ENCODE data around the gene CERS1. TPM values are rescaled to one million over a fixed set of nuclear protein-coding genes. Genes with fewer than 3 reads are reported as not detected.

CERS1 gene
- total RNA-seq, 4 donors from 2014 or later: 0.42 to 3.2 (median 1.1) TPM

DNA sequence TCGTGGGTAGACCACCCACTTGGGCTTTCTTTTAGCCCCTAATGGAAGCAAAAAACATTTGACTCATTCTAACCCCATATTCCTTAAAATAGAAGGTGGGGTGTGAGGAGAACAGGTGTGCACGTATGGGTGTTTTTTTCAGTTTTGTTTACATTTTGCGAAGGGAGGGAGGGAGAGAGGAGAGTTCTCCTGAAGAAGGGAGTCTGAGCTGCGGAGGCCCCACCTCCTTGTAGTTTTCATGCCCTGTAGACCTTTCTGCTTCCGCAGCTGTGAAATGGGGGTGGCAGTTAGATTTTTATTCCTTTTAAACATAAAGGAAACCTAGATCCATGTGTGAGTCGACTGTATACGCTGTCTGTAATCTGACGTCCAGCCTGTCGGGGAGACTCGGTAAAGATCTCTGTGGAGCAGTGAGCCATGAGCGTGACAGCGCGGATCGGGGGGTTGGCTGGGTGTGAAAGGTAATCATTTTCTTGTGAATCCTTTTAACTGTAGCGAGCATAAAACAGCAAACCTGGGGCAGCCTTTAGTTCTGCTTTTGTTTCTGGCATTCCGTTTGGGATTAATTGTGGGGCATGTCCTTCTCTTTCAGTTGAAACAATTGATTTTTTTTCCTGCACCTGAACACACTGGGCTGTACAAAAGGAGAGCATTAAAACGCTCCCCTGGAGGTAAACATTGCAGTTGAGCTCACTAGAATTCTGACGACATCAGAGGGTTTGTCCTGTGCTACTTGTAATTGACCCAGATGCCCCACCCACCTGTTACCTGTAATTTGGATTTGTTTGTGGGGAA is 61.9 kb downstream of the CERS1 start:
- WGBS: 29% methylated on average over 18 of the region's 18 CpGs
- Histone ChIP-seq H3K27me3 (no peaks in the 10 kb centered on the region), H3K36me3 (peaks cover 0 to 28% (median 5%) of the 10 kb centered on the region in 4 donors), H3K4me3 (peak overlapping the region; percentile 69 to 99 (median 86)), H3K27ac (replicated peaks in 1 of 4) (peak overlapping the region in 3 of 4 donors; percentile 7 to 89 (median 85)), H3K4me1 (peaks cover 56 to 74% (median 67%) of the 10 kb centered on the region in 4 donors), H3K9me3 (no peaks in the 10 kb centered on the region)
- no peak for DNase-seq (ENCODE audit: extremely low spot score)
- intact Hi-C loops (cut with DNase I): loop anchor here (5.0 kb wide), 1 partner anchor 247 kb away; the partner anchor contains the start of gene REX1BD
- no peak for TF ChIP-seq POLR2AphosphoS5 (IDR thresholded peaks at IDR 0.05)
- TF ChIP-seq EP300 (IDR thresholded peaks at IDR 0.05): no peak
- TF ChIP-seq POLR2A (IDR thresholded peaks at IDR 0.05; ENCODE audit: low read depth): no peak
- TF ChIP-seq, protein P1, sequence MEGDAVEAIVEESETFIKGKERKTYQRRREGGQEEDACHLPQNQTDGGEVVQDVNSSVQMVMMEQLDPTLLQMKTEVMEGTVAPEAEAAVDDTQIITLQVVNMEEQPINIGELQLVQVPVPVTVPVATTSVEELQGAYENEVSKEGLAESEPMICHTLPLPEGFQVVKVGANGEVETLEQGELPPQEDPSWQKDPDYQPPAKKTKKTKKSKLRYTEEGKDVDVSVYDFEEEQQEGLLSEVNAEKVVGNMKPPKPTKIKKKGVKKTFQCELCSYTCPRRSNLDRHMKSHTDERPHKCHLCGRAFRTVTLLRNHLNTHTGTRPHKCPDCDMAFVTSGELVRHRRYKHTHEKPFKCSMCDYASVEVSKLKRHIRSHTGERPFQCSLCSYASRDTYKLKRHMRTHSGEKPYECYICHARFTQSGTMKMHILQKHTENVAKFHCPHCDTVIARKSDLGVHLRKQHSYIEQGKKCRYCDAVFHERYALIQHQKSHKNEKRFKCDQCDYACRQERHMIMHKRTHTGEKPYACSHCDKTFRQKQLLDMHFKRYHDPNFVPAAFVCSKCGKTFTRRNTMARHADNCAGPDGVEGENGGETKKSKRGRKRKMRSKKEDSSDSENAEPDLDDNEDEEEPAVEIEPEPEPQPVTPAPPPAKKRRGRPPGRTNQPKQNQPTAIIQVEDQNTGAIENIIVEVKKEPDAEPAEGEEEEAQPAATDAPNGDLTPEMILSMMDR (IDR thresholded peaks at IDR 0.05): no peak

DNA sequence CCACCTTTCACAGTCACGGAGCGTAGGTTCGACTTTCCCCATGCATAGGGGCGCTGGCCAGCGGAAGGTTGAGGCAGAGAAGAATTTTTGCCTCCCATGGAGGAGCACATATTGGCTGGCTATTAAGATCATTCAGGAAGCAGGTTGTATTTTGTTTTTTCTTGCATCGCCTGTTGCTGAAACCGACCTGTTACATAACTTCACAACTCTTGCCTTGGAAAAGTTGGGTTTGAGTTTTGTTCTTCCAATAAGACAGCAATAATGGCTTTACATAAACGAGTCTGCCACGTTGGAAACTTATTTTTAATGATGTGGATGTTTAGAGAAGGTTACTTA is 62.8 kb downstream of the CERS1 start:
- Histone ChIP-seq H3K4me3 (peak overlapping the region; percentile 69 to 99 (median 86)), H3K27ac (replicated peaks in 1 of 4) (peak overlapping the region; percentile 85 to 91 (median 90)), H3K9me3 (no peaks in the 10 kb centered on the region), H3K36me3 (peaks cover 0 to 24% (median 5%) of the 10 kb centered on the region in 4 donors), H3K4me1 (peaks cover 46 to 64% (median 58%) of the 10 kb centered on the region in 4 donors), H3K27me3 (no peaks in the 10 kb centered on the region)
- TF ChIP-seq, protein P1 (IDR thresholded peaks at IDR 0.05): no peak
- TF ChIP-seq POLR2A (IDR thresholded peaks at IDR 0.05; ENCODE audit: low read depth) (no peak), POLR2AphosphoS5 (IDR thresholded peaks at IDR 0.05) (no peak), EP300 (IDR thresholded peaks at IDR 0.05) (no peak)
- WGBS: 1% methylated on average over 9 of the region's 9 CpGs
- intact Hi-C loops (cut with DNase I): loop anchor here (5.0 kb wide), 1 partner anchor 246 kb away; the partner anchor contains the start of gene REX1BD
- no peak for DNase-seq (ENCODE audit: extremely low spot score)

- intact Hi-C loops (cut with DNase I): loop anchor here (5.0 kb wide), 1 partner anchor 245 kb away; the partner anchor contains the start of gene REX1BD
- no peak for DNase-seq (ENCODE audit: extremely low spot score)
- TF ChIP-seq POLR2AphosphoS5 (IDR thresholded peaks at IDR 0.05) (no peak), POLR2A (IDR thresholded peaks at IDR 0.05; ENCODE audit: low read depth) (no peak)
- TF ChIP-seq, protein P1 (IDR thresholded peaks at IDR 0.05): peak in 1 of 3 experiments; percentile 14
- Histone ChIP-seq H3K36me3 (peaks cover 0 to 20% (median 2%) of the 10 kb centered on the region in 4 donors), H3K27me3 (no peaks in the 10 kb centered on the region), H3K27ac (replicated peaks in 1 of 4) (peak overlapping the region; percentile 85 to 91 (median 90)), H3K9me3 (peaks cover 0 to 2% (median 0%) of the 10 kb centered on the region in 4 donors), H3K4me3 (peak overlapping the region; percentile 69 to 99 (median 86)), H3K4me1 (peaks cover 44 to 59% (median 52%) of the 10 kb centered on the region in 4 donors)
- 0% methylated on average over 10 of the region's 69 CpGs for WGBS
Measured at GRCh38 chr19:18832306-18833140, 63.4 kb downstream of the CERS1 start.

GRCh38 chr19:18831524-18832305 is 64.2 kb downstream of the CERS1 start, which contains the start of gene UPF1:
Gene UPF1, plus strand, starts transcription at chr19:18831959. Its CDS starts 251 bp downstream, at chr19:18832210.
- 0% methylated on average over 24 of the region's 96 CpGs for WGBS
- no peaks in the 10 kb centered on the region for H3K27me3 ChIP-seq
- peak within 1 kb of the TSS; percentile 85 to 91 (median 90) for H3K27ac ChIP-seq (replicated peaks in 1 of 4)
- H3K4me3 ChIP-seq: peak within 1 kb of the TSS; percentile 69 to 99 (median 86)
- H3K4me1 ChIP-seq: peaks cover 40 to 51% (median 44%) of the 10 kb centered on the region in 4 donors
- H3K36me3 ChIP-seq: peaks cover 0 to 16% (median 0%) of the 10 kb centered on the region in 4 donors
- TF ChIP-seq POLR2AphosphoS5 (IDR thresholded peaks at IDR 0.05): peak; percentile 69 to 80
- TF ChIP-seq POLR2A (IDR thresholded peaks at IDR 0.05; ENCODE audit: low read depth): peak; percentile 23
- TF ChIP-seq, protein P1 (IDR thresholded peaks at IDR 0.05): peak in 2 of 3 experiments; percentile 25 to 32
- TF ChIP-seq EP300 (IDR thresholded peaks at IDR 0.05): no peak
- DNase-seq (ENCODE audit: extremely low spot score): peak; percentile 96
- peaks cover 0 to 10% (median 7%) of the 10 kb centered on the region in 4 donors for H3K9me3 ChIP-seq
- intact Hi-C loops (cut with DNase I): loop anchor here (5.0 kb wide), 1 partner anchor 244 kb away; the partner anchor contains the start of gene REX1BD

Data from esophagus muscularis mucosa (tissue), 4 donors.